Measurements from ENCODE around the gene RPP25L. TPM values are rescaled to one million over a fixed set of nuclear protein-coding genes. Genes with fewer than 3 reads are reported as not detected.

RPP25L gene, protein sequence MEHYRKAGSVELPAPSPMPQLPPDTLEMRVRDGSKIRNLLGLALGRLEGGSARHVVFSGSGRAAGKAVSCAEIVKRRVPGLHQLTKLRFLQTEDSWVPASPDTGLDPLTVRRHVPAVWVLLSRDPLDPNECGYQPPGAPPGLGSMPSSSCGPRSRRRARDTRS
- polyA plus RNA-seq (2011; rRNA removed), result 32.9 and 38.8 TPM in 2 replicates
- polyA minus RNA-seq (2011; rRNA and poly(A)+ RNA removed), result 10.6 and 21.1 TPM in 2 replicates

DNA sequence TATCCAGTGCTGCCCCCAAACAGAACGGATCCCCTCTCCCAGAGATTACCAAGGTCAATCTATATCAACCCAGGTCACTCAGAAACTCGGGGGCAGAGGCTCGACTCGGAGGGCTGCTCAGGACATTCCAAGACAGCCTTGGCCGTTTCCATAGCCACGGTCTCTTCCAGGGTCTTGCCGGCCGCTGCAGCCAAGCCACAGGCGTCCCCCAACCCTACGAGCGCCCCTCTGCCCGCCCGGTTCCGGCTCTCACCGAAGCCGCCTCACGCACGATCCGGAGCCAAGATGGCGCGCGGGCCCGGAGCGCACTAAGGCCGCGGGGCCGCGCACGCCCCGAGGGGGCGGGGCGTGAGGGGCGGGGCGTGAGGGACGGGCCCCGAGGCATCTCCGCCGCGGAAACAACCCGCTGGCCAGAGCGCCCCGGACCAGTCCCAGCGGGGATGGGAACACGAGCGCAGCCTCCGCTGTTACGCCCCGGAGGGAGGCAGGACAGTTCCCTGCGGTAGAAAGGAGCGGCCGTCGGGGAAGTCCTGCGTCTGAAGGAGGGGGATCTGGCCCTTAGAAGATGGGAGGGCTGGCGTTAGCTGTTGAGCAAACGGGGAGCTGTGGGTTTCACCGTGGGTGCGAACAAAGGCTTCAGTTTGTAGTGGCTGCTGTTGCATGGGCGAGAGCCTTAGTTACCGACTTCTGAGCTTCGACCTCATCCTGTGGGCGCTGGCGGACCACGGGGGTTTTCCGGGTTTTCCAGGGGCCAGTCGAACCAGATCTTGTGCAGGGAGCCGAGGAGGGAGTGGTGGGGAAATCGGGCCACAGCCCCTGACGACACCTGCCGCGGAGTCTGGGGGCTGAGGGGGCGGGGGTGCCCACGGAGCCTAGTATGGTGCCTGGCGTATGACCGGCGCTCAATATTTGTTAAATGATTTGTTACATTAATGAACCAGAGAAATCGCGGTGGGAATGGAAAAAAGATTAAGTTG, at the start of gene RPP25L:
RPP25L (minus strand) TSS at position 287 of the 977 bp plus-strand sequence. CDS start 801 bp downstream, outside the sequence.
- POLR2A ChIA-PET, result interaction anchor here (0.6 kb wide), 1 partner anchor 13 kb away, joined by 4 read pairs; no protein-coding TSS in a partner anchor
- peak; percentile 19 for DNase-seq (ENCODE audit: low read depth)
- TF ChIP-seq, protein P1, sequence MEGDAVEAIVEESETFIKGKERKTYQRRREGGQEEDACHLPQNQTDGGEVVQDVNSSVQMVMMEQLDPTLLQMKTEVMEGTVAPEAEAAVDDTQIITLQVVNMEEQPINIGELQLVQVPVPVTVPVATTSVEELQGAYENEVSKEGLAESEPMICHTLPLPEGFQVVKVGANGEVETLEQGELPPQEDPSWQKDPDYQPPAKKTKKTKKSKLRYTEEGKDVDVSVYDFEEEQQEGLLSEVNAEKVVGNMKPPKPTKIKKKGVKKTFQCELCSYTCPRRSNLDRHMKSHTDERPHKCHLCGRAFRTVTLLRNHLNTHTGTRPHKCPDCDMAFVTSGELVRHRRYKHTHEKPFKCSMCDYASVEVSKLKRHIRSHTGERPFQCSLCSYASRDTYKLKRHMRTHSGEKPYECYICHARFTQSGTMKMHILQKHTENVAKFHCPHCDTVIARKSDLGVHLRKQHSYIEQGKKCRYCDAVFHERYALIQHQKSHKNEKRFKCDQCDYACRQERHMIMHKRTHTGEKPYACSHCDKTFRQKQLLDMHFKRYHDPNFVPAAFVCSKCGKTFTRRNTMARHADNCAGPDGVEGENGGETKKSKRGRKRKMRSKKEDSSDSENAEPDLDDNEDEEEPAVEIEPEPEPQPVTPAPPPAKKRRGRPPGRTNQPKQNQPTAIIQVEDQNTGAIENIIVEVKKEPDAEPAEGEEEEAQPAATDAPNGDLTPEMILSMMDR (IDR thresholded peaks at IDR 0.05; ENCODE audit: insufficient read depth, low read depth, low read length), result no peak
- CTCF ChIA-PET, result interaction anchor here (1.0 to 5.9 kb wide), 7 partner anchors 8 to 91 kb away, joined by 4 to 112 read pairs (median 6); partner anchors contain the start of genes DCTN3 and SIGMAR1
- peaks cover 8% of the 10 kb centered on the region for H3K36me3 ChIP-seq (ENCODE audit: control insufficient read depth, insufficient read depth, low read length)
- H3K27me3 ChIP-seq (ENCODE audit: control insufficient read depth, insufficient read depth, low read length), result no peaks in the 10 kb centered on the region
- H3K4me3 ChIP-seq (ENCODE audit: low read depth, low read length), result peak within 1 kb of the TSS; percentile 70

DNA sequence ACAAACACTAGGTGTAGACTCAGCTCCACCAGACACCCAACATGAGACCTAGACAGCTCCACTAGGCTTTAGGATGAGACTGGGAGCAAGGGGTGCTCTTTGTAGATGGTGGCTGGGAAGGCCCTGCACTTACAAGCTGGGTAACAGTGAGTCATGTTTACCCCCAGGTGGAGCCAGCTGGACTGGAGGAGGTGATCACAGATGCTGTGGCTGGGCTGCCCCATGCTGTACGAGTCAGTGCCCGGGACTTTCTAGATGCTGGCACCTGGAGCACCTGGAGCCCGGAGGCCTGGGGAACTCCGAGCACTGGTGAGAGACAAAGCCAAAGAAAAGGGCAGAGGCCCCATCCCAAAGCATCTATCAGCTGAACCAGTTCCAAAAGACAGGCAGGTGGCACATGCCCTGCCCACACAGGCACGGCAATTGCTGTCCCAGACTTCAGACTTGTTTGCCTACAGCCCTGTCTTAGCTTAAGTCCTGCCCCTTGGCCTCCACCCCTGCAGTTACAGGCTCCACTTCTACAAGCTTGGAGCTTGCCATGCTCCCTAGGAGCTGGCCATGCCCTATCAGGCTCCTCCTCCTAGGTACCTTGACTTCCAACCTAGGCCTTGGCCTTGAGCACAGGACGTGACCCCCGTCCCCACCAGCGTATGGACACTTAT, 47.8 kb upstream of the RPP25L start:
- Histone ChIP-seq H3K27me3 (ENCODE audit: control insufficient read depth, insufficient read depth, low read length) (no peaks in the 10 kb centered on the region), H3K36me3 (ENCODE audit: control insufficient read depth, insufficient read depth, low read length) (peaks cover 4% of the 10 kb centered on the region), H3K4me3 (ENCODE audit: low read depth, low read length) (no peak overlapping the region)
- ChIA-PET CTCF (interaction anchor here (1.0 to 3.4 kb wide), 5 partner anchors 12 to 43 kb away, joined by 3 to 9 read pairs (median 4); partner anchors contain the start of gene GALT), POLR2A (no interaction called here)
- TF ChIP-seq, protein P1 (IDR thresholded peaks at IDR 0.05; ENCODE audit: insufficient read depth, low read depth, low read length), result no peak
- no peak for DNase-seq (ENCODE audit: low read depth)

DNA sequence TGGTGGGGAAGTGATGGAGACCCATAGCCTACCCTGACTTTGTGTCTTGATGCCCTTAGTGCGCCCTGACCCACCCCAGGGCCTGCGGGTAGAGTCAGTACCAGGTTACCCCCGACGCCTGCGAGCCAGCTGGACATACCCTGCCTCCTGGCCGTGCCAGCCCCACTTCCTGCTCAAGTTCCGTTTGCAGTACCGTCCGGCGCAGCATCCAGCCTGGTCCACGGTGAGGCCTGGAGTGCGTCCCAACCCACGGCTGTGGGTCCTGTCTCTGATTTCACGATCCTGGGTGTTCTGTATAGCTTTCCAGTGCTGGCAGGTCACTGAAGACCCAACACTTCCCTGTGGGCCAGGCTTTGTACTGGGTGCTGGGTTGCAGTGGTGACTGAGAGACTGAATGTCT, 46.6 kb upstream of the RPP25L start:
- ChIA-PET POLR2A (no interaction called here), CTCF (interaction anchor here (0.5 to 1.8 kb wide), 2 partner anchors 44 to 393 kb away, joined by 3 to 5 read pairs; no protein-coding TSS in a partner anchor)
- DNase-seq (ENCODE audit: low read depth), result no peak
- peaks cover 4% of the 10 kb centered on the region for H3K36me3 ChIP-seq (ENCODE audit: control insufficient read depth, insufficient read depth, low read length)
- TF ChIP-seq, protein P1 (IDR thresholded peaks at IDR 0.05; ENCODE audit: insufficient read depth, low read depth, low read length), result no peak
- H3K4me3 ChIP-seq (ENCODE audit: low read depth, low read length), result no peak overlapping the region
- H3K27me3 ChIP-seq (ENCODE audit: control insufficient read depth, insufficient read depth, low read length), result no peaks in the 10 kb centered on the region

DNA sequence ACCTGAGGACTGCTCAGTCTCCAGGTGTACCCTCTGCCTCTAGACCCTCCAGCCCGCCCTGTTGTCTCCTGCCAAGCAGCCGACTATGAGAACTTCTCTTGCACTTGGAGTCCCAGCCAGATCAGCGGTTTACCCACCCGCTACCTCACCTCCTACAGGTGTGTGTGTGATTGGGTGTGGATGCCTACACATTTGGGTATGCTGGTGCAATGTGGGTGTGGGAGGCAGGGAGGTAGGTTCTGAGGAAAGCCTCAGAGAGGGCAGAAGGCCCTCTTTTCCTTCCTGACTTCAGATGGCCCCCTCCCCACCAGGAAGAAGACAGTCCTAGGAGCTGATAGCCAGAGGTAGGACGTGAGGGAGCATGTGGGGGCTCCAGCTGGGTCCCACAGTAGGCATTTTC, 45.1 kb upstream of the RPP25L start:
- CTCF ChIA-PET, result interaction anchor here (0.7 to 4.2 kb wide), 4 partner anchors 7 to 66 kb away, joined by 3 to 42 read pairs (median 6); partner anchors contain the start of gene GALT
- POLR2A ChIA-PET, result no interaction called here
- no peak for DNase-seq (ENCODE audit: low read depth)
- no peak overlapping the region for H3K4me3 ChIP-seq (ENCODE audit: low read depth, low read length)
- H3K36me3 ChIP-seq (ENCODE audit: control insufficient read depth, insufficient read depth, low read length), result peaks cover 4% of the 10 kb centered on the region
- TF ChIP-seq, protein P1 (IDR thresholded peaks at IDR 0.05; ENCODE audit: insufficient read depth, low read depth, low read length), result no peak
- H3K27me3 ChIP-seq (ENCODE audit: control insufficient read depth, insufficient read depth, low read length), result no peaks in the 10 kb centered on the region
